HepG2 (cell line): ENCODE data around the gene GRHL1. TPM values are rescaled to one million over a fixed set of nuclear protein-coding genes. Genes with fewer than 3 reads are reported as not detected.
A peak's percentile ranks its signal among the peaks of the same experiment; 100 is the strongest.

Experiments
- CCAR2 ChIP-seq: fragments of 200-400 bp; formaldehyde crosslinking; optimal IDR thresholded peaks from 2 replicates; pipeline ENCODE3; 2018; ENCODE audit warnings: low read depth, mild to moderate bottlenecking, low read length, moderate library complexity
- CEBPG ChIP-seq: IDR thresholded peaks from 2 replicates; pipeline ENCODE4 v1.6.1; 2016
- CREB1 ChIP-seq, 2 experiments: fragments of 450-650 bp in 1 of 2; IDR thresholded peaks; 2 replicates each; pipeline ENCODE4 v1.6.1; 2016 to 2017; ENCODE audit warnings: control low read depth in 1 of 2, mild to moderate bottlenecking in 1 of 2, missing compliant biosample characterization in 1 of 2, missing genetic modification characterization in 1 of 2
- FOSL2 ChIP-seq: sonication (generic); formaldehyde crosslinking; IDR thresholded peaks from 2 replicates; pipeline ENCODE4 v1.4.0; 2020; ENCODE audit warnings: missing genetic modification reagents
- HDAC1 ChIP-seq: sonication (generic); formaldehyde crosslinking; IDR thresholded peaks from 2 replicates; pipeline ENCODE4 v1.5.1; 2020; ENCODE audit warnings: mild to moderate bottlenecking, missing genetic modification reagents
- RFX5 ChIP-seq: IDR thresholded peaks from 2 replicates; pipeline ENCODE4 v1.6.1; 2011; ENCODE audit warnings: low read depth, low read length, improper control_type of control experiment
- SMARCC2 ChIP-seq: fragments of 450-650 bp; IDR thresholded peaks from 2 replicates; pipeline ENCODE4 v1.6.1; 2017; ENCODE audit warnings: antibody characterized with exemption, mild to moderate bottlenecking
- STAT5B ChIP-seq: sonication (generic); formaldehyde crosslinking; IDR thresholded peaks from 2 replicates; pipeline ENCODE4 v1.4.0; 2020; ENCODE audit warnings: missing genetic modification reagents
- ZBTB20 ChIP-seq: sonication (generic); formaldehyde crosslinking; IDR thresholded peaks from 2 replicates; pipeline ENCODE4 v1.8.1; 2023; ENCODE audit warnings: missing genetic modification reagents, low read depth, mild to moderate bottlenecking, borderline replicate concordance
- ZNF232 ChIP-seq: sonication (generic); formaldehyde crosslinking; IDR thresholded peaks from 2 replicates; pipeline ENCODE4 v1.4.0; 2020; ENCODE audit warnings: missing genetic modification reagents, borderline replicate concordance
- ZNF329 ChIP-seq: sonication (generic); formaldehyde crosslinking; IDR thresholded peaks from 2 replicates; pipeline ENCODE4 v1.9.0; 2021; ENCODE audit warnings: low read depth, mild to moderate bottlenecking, missing genetic modification reagents
- ZNF670 ChIP-seq: sonication (generic); formaldehyde crosslinking; IDR thresholded peaks from 2 replicates; pipeline ENCODE4 v1.8.0; 2022; ENCODE audit warnings: mild to moderate bottlenecking, missing genetic modification reagents, borderline replicate concordance
- ZNF709 ChIP-seq: sonication (generic); formaldehyde crosslinking; IDR thresholded peaks from 2 replicates; pipeline ENCODE4 v1.5.0; 2020; ENCODE audit warnings: mild to moderate bottlenecking, missing genetic modification reagents
- ZNF761 ChIP-seq: sonication (generic); formaldehyde crosslinking; conservative IDR thresholded peaks from 2 replicates; pipeline ENCODE4 v1.4.0; 2020; ENCODE audit warnings: mild to moderate bottlenecking, missing genetic modification reagents
- ZSCAN21 ChIP-seq: sonication (generic); formaldehyde crosslinking; IDR thresholded peaks from 2 replicates; pipeline ENCODE4 v1.8.0; 2022; ENCODE audit warnings: mild to moderate bottlenecking, missing genetic modification reagents, moderate library complexity, borderline replicate concordance
- polyA plus RNA-seq, 8 experiments: library from polyadenylated mRNA; depleted of rRNA in 3 of 8; stranded (reverse) in 7 of 8; unstranded in 1 of 8; fragments of >200 nt; fragmentation: Illumina TruSeq in 4 of 8; extraction: Trizol in 4 of 8; gene quantifications; 2 replicates each; pipeline versions ENCODE4 v1.2.1 to v1.2.3, GENCODE V29; 2011 to 2016; ENCODE audit warnings: low read depth in 4 of 8, missing spikeins in 1 of 8, mixed read lengths in 1 of 8; ENCODE audit not compliant: insufficient read depth in 1 of 8
- total RNA-seq, 5 experiments: library from RNA; depleted of rRNA; stranded (reverse); fragments of >200 nt; fragmentation: Illumina TruSeq; extraction: Trizol; gene quantifications; 2 replicates each; pipeline ENCODE4 v1.2.3, GENCODE V29; 2016; ENCODE audit warnings: low read depth in 1 of 5
- TF ChIP-seq, protein P1 (sequence below): sonication (generic); formaldehyde crosslinking; IDR thresholded peaks from 2 replicates; pipeline ENCODE4 v1.9.0; 2021; ENCODE audit warnings: mild to moderate bottlenecking, missing genetic modification reagents
- TF ChIP-seq, protein P2 (sequence below): sonication (generic); formaldehyde crosslinking; IDR thresholded peaks from 2 replicates; pipeline ENCODE4 v1.4.0; 2020; ENCODE audit warnings: missing genetic modification reagents, low read depth, mild to moderate bottlenecking, borderline replicate concordance
- TF ChIP-seq, protein P3 (sequence below): sonication (generic); formaldehyde crosslinking; IDR thresholded peaks from 2 replicates; pipeline ENCODE4 v1.8.1; 2023; ENCODE audit warnings: mild to moderate bottlenecking, moderate library complexity, missing genetic modification reagents
- TF ChIP-seq, protein P4 (sequence below): sonication (generic); formaldehyde crosslinking; IDR thresholded peaks from 2 replicates; pipeline ENCODE4 v1.5.0; 2020; ENCODE audit warnings: missing genetic modification reagents
- TF ChIP-seq, protein P5 (sequence below): sonication (generic); formaldehyde crosslinking; IDR thresholded peaks from 2 replicates; pipeline ENCODE4 v1.5.1; 2020; ENCODE audit warnings: missing genetic modification reagents, mild to moderate bottlenecking, borderline replicate concordance

GRHL1 gene
- total and polyA plus RNA-seq, 2 of the 13 experiments (the other 11 are each of a cell fraction or from before 2014, with no cell fraction given): 9.3 to 12.0 TPM

DNA sequence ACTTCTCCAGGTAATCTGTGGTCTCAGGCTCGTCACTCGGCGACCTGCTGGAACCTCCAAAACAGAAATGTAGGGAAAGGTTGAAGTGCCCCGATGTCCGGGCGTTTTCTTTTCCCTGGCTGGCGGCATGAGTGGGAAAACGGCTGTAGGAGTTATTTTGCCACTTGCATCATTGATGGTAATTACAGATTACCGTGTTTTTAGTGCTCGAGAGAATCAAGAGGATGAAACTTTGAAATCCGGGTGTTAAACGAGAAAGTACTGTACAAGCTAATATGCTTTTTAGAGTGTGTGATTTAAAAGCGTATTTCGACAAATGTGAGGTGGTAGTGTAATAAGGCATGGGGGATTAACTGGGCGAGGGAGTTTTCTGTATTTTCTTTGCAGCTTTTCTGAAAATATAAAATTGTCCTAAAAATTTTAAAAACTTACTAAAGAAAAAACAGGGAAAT lies 819 bp downstream of the GRHL1 start (continued):
- TF ChIP-seq, protein P1, sequence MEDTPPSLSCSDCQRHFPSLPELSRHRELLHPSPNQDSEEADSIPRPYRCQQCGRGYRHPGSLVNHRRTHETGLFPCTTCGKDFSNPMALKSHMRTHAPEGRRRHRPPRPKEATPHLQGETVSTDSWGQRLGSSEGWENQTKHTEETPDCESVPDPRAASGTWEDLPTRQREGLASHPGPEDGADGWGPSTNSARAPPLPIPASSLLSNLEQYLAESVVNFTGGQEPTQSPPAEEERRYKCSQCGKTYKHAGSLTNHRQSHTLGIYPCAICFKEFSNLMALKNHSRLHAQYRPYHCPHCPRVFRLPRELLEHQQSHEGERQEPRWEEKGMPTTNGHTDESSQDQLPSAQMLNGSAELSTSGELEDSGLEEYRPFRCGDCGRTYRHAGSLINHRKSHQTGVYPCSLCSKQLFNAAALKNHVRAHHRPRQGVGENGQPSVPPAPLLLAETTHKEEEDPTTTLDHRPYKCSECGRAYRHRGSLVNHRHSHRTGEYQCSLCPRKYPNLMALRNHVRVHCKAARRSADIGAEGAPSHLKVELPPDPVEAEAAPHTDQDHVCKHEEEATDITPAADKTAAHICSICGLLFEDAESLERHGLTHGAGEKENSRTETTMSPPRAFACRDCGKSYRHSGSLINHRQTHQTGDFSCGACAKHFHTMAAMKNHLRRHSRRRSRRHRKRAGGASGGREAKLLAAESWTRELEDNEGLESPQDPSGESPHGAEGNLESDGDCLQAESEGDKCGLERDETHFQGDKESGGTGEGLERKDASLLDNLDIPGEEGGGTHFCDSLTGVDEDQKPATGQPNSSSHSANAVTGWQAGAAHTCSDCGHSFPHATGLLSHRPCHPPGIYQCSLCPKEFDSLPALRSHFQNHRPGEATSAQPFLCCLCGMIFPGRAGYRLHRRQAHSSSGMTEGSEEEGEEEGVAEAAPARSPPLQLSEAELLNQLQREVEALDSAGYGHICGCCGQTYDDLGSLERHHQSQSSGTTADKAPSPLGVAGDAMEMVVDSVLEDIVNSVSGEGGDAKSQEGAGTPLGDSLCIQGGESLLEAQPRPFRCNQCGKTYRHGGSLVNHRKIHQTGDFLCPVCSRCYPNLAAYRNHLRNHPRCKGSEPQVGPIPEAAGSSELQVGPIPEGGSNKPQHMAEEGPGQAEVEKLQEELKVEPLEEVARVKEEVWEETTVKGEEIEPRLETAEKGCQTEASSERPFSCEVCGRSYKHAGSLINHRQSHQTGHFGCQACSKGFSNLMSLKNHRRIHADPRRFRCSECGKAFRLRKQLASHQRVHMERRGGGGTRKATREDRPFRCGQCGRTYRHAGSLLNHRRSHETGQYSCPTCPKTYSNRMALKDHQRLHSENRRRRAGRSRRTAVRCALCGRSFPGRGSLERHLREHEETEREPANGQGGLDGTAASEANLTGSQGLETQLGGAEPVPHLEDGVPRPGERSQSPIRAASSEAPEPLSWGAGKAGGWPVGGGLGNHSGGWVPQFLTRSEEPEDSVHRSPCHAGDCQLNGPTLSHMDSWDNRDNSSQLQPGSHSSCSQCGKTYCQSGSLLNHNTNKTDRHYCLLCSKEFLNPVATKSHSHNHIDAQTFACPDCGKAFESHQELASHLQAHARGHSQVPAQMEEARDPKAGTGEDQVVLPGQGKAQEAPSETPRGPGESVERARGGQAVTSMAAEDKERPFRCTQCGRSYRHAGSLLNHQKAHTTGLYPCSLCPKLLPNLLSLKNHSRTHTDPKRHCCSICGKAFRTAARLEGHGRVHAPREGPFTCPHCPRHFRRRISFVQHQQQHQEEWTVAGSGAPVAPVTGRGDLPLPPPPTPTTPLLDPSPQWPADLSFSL: no peak
- 0 out of 2 replicates have a peak, but pooled peaks have one; percentile 4 for TF ChIP-seq CEBPG (CRISPR knock-in tag)
- TF ChIP-seq, protein P2, sequence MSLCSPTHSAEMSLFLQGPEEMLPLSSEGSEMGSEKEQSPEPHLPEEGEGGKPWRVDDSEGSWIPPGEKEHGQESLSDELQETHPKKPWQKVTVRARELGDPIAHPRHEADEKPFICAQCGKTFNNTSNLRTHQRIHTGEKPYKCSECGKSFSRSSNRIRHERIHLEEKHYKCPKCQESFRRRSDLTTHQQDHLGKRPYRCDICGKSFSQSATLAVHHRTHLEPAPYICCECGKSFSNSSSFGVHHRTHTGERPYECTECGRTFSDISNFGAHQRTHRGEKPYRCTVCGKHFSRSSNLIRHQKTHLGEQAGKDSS (CRISPR knock-in tag): 0 out of 2 replicates have a peak, but pooled peaks have one; percentile 1
- no peak for TF ChIP-seq STAT5B
- TF ChIP-seq CREB1 (IDR thresholded peaks at IDR 0.05): no peak
- no peak for TF ChIP-seq CREB1 (CRISPR knock-in tag; IDR thresholded peaks at IDR 0.05)
- no peak for TF ChIP-seq SMARCC2
- TF ChIP-seq HDAC1 (CRISPR knock-in tag): 0 out of 2 replicates have a peak, but pooled peaks have one; percentile 2
- no peak for TF ChIP-seq ZNF232 (CRISPR knock-in tag)
- 0 out of 2 replicates have a peak, but pooled peaks have one; percentile 31 for TF ChIP-seq ZNF709 (CRISPR knock-in tag)
- TF ChIP-seq CCAR2: no peak
- TF ChIP-seq ZNF329 (CRISPR knock-in tag): no peak
- TF ChIP-seq ZBTB20 (CRISPR knock-in tag): no peak
- 0 out of 2 replicates have a peak, but pooled peaks have one; percentile 8 for TF ChIP-seq ZSCAN21 (CRISPR knock-in tag)
- TF ChIP-seq, protein P3, sequence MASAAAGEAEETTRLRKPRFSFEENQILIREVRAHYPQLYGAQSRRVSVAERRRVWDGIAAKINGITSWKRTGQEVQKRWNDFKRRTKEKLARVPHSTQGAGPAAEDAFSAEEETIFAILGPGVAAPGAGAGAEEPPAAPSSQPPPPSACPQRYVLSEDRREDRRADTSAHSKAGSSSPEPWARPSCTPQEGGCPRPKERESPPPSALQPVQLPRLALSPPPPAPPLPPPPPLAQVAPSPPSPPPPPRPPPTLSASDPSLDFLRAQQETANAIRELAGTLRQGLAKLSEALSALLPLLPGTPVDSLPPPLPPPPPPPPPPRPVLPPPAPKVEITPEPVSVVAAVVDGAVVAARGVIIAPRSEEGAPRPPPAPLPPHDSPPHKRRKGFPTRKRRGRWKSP: no peak
- TF ChIP-seq, protein P4, sequence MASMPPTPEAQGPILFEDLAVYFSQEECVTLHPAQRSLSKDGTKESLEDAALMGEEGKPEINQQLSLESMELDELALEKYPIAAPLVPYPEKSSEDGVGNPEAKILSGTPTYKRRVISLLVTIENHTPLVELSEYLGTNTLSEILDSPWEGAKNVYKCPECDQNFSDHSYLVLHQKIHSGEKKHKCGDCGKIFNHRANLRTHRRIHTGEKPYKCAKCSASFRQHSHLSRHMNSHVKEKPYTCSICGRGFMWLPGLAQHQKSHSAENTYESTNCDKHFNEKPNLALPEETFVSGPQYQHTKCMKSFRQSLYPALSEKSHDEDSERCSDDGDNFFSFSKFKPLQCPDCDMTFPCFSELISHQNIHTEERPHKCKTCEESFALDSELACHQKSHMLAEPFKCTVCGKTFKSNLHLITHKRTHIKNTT (CRISPR knock-in tag): no peak
- TF ChIP-seq, protein P5, sequence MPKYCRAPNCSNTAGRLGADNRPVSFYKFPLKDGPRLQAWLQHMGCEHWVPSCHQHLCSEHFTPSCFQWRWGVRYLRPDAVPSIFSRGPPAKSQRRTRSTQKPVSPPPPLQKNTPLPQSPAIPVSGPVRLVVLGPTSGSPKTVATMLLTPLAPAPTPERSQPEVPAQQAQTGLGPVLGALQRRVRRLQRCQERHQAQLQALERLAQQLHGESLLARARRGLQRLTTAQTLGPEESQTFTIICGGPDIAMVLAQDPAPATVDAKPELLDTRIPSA (CRISPR knock-in tag): 0 out of 2 replicates have a peak, but pooled peaks have one; percentile 37
- TF ChIP-seq RFX5: no peak
- TF ChIP-seq ZNF761 (CRISPR knock-in tag): 0 out of 2 replicates have a peak, but pooled peaks have one; percentile 21
- 0 out of 2 replicates have a peak, but pooled peaks have one; percentile 49 for TF ChIP-seq ZNF670 (CRISPR knock-in tag)
- TF ChIP-seq FOSL2 (CRISPR knock-in tag): no peak
- TF ChIP-seq, all 625 proteins: peak for 15
